RKO (cell line): Measurements from ENCODE around the gene KSR2.
"Not testable (repeated sequence)": the region's sequence is repeated elsewhere in the genome, so short reads cannot be mapped to it uniquely, and the experiment has no call there.

Experiments used
- DNase-seq: peaks from one replicate; pipeline ENCODE4 v3.0.0-alpha.2; 2016; ENCODE audit warnings: low spot score

KSR2 gene

DNA sequence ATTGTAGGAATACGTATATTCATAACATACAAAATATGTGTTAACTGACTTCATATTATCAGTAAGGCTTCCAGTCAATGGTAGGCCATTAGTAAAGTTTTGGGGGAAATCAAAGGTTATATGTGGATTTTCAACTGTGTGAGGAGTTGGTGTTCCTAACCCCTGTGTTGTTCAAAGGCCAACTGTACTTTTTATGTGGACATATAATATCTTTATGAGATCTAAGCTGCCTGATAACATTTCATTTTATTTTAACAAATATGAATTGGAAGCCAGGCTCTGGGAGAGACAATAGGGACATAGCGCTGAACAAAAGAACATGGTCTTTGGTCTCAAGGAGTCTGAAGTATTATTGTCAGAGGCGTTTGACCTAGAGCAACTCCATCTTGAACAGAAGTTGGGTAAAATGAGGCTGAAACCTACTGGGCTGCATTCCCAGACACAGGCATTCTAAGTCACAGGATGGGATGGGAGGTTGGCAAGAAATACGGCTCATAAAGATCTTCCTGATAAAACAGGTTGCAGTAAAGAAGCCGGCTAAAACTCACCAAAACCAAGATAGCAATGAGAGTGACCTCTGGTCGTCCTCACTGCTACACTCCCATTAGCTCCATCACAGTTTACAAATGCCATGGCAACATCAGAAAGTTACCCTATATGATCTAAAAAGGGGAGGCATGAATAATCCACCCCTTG is 147.2 kb downstream of the KSR2 start:
- no peak for DNase-seq

DNA sequence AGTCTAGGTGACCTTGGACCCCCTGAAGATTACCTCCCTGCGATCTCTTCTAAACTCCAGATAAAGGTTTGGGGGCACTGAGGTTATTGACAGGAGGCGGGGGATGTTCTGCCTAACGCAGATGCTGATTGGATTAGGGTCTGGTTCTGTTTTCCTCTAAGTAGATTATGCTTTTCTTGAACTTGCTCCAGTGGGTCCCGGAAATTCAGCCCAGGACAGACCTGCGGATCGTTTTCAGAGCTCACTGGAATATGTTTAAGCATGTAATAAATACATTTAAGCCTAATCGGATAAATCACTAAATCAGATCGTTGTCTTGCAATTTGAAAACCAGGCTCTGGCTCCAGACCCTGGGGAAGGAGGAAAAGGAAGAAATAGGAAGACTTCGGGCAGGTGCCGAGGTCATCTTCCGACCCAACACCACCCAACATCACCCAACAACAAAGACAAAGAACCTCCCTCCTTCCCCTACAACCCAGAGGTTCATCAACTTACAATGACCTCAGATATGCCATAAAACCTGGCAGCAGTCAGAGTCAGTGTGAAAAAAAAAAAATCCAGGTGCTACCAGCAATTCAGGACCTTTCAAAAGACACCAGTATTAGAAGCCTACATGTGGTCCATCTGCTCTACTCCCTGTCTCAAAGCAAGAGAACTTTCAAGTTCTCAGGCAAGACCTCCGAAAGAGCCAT is 148.4 kb downstream of the KSR2 start:
- DNase-seq: no peak

DNA sequence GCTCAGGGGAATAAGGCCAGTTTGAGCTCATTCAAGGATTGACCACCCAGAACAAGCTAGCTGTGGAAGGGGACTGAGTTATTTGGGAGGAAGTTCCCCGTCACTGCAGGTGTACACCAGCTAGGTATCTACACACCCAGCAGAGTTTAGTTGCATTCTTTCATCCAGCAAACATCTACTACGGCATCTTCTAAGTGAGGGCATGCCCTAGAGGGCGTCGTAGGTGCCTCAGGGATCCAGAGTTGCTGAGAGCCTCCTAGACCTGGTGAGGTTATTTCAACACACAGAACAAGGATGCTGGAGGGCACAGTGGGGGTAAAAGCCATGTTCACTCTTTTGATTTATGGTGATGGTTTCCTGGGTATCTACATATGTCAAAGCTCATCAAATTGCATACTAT is 149.6 kb downstream of the KSR2 start:
- no peak for DNase-seq

DNA sequence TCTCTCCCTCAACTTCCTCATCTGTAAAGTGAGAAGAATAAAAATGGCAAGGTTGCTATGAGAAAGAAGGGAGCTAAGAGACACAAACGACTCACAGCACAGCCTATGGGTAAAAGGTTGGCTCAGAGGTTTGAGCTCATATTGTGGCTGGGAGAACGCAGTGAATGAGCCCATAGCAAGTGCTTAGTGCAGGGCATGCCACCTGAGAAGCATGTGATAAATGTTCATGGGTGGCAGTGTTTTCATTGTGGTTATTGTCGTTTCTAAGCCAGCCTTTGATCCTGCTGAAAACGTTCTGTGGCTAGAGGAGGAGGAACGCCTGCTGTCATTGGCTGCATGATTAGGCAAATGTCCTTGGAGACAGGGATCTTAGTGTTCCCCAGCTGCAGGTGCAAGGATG is 150.4 kb downstream of the KSR2 start:
- DNase-seq: no peak

DNA sequence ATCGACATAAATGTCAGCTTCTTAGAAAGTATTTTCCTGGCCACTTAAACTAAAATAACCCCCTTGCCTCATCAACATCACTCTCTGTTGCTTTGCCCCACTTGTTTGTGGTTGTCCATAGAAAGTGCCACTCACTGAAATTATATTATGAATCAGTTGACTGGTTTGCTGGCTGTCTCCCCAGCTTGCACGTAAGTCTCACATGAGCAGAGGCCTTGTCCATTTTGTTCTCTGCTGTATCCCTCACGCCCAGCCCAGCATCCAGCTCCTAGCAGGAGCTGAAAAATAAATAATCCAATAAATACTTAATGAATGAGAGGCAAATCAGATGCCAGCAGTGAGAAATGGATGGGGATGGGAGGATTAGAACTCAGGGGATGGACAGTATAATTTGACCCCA is 159.3 kb downstream of the KSR2 start:
- no peak for DNase-seq

DNA sequence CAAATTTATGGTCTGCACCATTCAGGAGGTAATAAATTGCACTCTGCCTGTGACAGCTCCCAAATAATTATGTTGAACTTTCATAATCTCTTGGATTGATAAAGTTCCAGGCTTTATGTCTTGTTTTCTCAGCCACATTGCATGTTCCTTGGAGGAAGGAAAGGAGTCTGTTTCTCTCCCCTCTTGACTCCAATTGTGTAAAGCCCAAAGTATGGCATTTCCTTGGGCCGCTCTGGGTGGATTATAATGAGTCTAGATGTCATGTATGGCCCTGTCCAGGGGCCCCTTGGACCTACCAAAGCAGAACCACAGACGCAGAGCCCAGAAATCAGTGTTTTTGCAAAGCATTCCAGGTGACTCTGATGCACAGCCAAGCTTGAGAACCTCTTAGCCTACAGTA is 160.8 kb downstream of the KSR2 start:
- DNase-seq: no peak

DNA sequence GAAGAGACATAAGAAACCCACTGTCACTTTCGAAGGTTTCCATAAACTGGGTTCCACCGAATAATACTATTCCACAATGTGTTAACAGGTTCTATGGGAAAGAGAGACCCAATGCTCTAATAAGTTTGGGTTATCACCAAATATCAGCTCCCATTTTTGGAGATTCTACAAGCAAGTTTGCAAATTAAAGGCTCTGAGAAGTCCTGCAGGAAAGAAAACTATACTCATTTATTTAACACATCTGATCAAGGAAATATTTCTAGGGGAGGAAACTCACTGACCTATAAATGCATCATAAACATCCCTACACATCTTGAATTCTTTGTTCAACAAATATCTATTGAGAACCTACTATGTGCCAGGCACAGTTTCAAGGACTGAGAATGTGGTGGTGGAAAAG is 161.4 kb downstream of the KSR2 start:
- no peak for DNase-seq

DNA sequence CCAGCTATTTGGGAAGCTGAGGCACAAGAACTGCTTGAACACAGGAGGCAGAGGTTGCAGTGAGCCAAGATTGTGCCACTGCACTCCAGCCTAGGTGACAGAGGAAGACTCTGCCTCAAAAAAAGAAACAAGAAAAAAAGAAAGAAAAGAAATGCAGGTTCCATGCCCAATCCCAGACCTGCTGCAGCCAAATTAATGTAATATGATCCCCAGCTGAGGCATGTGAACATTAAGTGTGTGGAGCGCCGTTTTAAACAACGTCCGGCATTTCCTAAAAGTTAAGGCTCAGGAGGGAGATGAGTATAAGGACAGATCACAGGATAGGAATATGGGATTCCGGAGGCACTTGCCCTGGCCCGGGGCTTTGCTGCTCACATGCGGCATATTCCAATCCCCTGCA is 162.9 kb downstream of the KSR2 start:
- no peak for DNase-seq

DNA sequence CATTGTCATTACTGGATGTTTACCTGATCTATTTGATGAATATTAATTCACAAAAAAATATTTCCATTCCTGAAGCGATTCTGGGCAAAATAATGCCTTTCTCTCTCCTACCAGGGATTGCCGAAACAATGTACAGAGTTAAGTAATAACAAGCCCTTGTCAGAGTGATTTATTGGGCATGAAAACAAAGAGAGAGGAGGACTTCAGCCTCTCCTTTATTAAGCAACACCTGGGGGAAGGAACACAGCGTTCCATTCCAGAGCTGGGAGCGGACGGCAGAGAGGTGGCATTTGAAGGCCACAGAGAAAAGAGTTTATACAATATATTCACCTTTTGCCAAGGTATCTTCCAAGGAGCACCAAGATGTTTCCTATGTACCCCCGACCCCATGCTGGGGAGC is 165.8 kb downstream of the KSR2 start:
- DNase-seq: no peak

DNA sequence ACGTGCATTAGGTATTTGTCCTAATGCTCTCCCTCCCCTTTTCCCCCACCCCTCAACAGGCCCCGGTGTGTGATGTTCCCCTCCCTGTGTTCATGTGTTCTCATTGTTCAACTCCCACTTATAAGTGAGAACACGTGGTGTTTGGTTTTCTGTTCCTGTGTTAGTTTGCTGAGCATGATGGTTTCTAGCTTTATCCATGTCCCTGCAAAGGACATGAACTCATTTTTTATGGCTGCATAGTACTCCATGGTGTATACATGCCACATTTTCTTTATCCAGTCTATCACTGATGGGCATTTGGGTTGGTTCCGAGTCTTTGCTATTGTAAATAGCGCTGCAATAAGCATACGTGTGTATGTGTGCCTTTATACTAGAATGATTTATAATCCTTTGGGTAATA is 168.1 kb downstream of the KSR2 start:
- not testable (repeated sequence) for DNase-seq

DNA sequence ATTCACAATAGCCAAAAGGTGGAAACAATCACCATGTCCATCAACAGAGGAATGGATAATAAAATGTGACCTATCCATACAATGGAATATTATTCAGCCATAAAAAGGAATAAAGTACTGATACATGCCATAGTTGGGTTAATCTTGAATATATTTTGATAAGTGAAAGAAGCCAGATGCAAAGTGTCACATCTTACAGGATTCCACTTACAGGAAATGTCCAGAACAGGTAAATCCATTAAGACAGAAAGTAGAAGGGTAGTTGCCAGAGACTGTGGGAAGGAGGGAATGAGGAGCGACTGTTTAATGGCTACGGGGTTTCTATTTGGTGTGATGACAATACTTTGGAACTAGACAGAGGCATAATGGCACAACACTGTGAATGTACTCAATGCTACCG is 171.6 kb downstream of the KSR2 start:
- DNase-seq: no peak

DNA sequence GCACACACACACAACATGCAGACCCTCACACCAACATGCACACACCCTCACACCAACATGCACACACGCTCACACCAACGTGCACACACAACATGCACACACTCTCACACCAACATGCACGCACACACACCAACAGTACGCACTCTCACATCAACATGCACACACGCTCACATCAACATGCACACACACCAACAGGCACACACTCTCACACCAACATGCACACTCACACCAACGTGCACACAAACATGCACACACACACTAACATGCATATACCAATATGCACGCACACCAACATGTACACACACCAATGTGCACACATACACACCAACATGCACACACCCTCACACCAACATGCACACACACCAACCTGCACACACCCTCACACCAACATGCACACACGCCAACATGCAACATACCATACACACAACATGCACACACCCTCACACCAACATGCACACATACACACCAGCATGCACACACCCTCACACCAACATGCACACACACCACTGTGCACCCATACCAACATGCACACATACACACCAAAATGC is 175.8 kb downstream of the KSR2 start:
- no peak for DNase-seq

DNA sequence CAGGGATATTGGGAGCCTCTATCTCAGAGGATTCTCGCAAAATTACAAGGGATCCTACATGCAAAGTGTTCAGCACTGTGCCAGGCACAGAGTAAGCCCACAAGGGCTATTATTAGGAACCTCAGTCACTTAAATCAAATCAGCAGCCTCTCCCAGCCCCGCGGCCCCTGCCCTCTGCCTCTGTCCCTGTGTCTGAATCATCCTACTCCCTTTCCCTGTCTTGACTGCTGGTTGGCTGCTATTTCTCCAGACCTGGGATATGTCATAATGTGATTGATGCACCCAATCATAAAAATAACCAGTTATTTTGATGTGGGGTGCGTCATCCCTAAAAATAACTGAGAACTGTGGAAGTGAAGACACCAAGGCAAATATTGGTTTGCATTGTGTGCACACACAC is 176.3 kb downstream of the KSR2 start:
- DNase-seq: no peak

DNA sequence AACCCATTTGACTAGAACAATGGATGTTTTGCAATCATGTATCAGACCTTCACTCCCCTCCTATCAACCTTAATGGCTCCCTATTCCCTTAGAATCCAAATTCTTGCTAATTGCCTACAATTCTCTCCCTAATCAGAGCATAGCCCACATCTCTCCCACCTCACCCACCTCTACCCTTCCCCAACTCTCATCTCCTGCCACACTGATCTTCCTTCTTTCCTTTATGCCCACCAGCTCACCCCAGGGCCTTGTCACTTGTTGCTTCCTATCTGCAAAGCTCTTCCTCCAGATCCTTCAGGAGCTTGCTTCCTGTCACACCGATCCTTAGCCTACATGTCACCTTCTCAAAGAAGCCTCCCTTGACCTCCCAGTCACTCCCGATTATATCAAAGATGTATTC is 177.8 kb downstream of the KSR2 start:
- DNase-seq: no peak

DNA sequence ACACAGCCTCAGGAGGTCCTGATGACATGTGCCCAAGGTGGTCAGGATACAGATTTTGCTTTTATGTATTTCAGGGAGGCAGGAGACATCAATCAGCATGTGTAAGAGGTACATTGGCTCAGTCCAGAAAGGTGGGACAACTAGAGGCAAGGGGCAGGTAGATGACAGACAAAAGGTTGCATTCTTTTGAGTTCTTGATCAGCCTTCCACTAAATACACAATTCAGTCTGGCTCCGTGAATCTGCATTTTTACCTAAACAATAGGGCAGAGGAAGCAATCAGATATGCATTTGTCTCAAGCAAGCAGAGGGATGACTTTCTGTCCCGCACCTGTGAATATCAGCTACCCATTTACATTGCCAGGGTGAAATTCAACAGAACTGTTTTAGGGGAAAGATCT is 178.6 kb downstream of the KSR2 start:
- no peak for DNase-seq

DNA sequence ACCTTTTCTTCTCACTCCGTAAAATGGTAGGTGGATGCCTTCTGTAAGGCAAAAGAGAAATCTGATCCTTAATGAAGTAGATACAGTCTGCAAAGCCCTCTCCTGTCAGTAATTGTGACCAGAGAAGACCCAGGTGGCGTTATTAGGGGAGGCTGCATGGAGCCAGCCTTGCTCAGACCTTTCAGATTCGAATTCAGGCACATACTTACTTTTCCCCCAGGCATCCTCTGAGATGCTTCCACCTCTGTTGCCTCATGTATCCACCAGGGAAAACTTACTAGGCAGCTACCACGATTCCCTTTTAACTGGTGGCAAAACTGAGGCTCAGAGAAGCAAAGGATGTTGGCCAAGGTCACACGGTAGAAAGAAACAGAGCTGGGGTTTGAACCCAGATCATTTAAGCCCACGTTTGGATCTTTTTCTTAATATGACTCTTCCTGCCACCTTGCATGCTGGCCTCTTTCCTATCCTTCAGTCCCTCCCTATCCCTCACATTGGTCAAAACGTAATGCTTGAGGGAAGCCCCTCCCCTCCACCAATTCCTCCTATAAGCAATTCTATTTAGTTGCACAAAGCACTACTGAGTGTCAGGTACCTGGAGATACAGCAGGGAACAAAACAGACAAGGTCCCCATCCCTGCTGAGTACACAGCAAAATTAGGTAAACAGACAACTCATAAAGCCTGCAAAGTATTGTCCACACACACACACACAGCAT is 179.4 kb downstream of the KSR2 start:
- DNase-seq: no peak

DNA sequence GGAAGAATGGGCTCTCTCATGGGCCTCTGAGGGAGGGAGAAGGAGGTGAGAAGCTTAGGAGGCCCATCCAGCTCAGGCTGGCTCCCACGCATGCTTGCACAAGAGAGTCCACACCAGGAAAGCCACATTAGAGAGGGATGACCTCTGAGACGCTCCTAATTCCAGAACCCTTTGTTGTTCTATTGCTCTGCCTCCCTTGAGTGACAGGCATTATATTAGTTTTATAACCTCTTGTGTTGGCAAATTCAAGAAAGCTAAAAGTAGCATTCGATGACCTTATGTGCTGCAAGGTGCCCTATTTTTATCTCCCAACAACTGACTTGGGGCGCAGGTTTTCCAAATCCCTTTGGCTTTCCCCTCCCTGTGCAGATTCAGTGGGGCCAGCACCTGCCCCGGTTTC is 190.1 kb downstream of the KSR2 start:
- DNase-seq: no peak

DNA sequence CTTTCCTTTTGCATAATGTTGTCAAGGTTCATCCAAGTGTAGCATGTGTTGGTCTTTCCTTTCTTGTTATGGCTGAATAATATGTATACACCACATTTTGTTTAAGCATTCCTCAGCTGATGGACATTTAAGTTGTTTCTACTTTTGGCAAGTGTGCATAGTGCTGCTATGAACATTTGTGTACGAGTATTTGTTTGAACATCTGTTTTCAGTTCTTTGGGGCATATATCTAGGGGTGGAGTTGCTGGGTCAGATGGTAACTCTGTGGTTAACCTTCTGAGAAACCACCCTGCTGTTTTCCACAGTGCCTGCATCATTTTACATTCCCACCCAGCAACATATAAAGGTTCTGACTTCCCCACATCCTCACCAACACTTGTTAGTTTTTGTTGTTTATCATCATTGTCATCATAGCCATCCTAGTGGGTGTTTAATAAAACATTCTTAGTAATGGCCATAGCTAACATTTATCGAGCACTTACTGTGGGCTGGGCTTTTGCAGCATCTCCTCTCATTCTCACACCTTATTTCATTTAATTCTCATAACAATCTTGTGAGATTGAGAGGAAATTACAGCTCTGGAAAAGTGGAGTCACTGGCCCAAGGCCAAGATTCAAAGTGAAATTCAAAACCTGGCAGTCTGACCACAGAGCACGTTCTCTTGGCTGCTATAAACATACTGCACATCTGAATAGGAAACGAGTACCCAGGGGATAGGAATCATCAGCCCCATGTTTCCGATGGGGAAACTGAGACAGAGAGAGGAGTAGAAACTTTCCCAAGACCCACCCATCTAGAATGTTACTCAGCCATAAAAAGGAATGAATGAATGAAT is 193.6 kb downstream of the KSR2 start:
- no peak for DNase-seq

DNA sequence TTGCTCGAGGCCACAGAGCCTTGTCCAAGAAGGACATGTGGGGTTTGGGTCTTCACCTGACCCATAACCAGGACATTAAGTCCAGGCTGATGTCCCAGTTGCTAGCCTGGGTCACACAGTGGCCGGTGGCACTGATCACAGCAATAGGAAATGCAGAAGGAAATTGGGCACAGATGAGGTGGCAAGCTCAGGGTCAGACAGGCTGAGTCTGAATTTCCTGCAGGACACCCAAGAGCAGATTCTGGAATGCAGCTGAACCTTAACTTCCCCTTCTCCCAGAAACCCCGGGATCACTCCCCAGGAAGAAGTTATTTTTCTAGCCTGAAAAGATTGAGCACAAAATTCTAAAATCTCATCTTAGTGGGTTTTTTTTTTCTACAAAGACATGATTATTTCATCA is 199.9 kb downstream of the KSR2 start:
- DNase-seq: no peak

DNA sequence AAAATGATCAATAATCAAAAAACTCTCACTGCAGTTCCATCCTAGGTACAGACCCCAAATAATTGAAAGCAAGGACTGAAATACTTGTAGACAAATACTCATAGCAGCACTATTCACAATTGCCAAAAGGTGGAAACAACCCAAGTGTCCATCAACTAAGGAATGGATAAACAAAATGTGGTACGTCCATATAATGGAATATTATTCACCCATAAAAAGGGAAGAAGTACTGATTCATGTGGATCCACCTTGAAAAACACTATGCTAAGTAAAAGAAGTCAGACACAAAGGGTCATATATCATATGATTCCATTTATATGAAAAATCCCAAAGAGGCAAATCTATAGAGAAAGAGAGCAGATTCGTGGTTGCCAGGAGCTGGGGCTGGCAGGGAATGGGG is 202.8 kb downstream of the KSR2 start:
- DNase-seq: no peak

DNA sequence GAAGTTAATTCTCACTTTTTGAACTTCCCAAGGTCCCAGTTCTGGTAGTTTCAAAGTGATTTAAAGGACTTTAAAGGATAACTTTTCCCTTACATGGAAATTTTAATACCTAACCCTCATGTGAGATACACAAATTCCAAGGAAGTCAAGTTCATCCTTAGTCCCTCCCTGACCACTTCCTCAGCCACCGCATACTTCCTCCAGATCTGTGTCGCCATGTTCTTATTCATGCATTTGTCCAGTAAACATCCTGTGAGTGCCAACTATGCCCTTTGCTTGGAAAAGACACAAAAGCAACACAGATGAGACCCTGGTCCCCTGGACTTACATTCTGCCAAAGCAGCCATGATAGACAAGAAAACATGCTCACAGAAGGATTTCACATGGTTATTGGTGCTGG is 206.6 kb downstream of the KSR2 start:
- no peak for DNase-seq

DNA sequence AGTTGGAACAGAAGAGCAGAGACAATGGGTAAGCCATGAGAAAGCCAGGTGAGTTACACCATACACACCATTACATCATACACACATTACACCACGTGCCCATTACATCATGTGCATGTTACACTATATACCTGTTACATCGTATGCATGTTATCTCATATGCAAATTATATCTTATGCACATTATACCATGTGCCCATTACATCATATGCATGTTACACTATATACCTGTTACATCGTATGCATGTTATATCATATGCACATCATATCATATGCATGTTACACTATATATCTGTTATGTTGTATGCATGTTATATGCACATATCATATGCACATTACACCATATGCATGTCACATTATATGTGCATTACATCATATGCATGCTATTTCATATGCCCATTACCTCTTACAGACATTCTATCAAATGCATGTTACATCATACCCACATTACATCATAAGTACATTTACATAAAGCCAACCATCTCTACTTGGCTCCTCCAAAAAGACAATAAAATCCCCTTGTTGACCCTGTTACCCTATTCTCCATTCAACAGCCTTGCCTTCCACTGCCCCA is 207.2 kb downstream of the KSR2 start:
- DNase-seq: no peak
